Measurements from ENCODE around the gene ORAI2.
A peak's percentile ranks its signal among the peaks of the same experiment; 100 is the strongest.
"Not testable (repeated sequence)": the region's sequence is repeated elsewhere in the genome, so short reads cannot be mapped to it uniquely, and the experiment has no call there.

Gene ORAI2

GRCh38 chr7:102450242-102450641, 16.9 kb downstream of the ORAI2 start:
- DNase-seq (ENCODE audit: insufficient read length) (no peak), FAIRE-seq (peak; percentile 87)
- TF ChIP-seq TAF1 (IDR thresholded peaks at IDR 0.05; ENCODE audit: borderline replicate concordance, low read depth, low read length) (no peak), POLR2A (IDR thresholded peaks at IDR 0.05; ENCODE audit: low read depth, low read length) (0 out of 2 replicates have a peak, but pooled peaks have one; percentile 33), POLR2AphosphoS5 (IDR thresholded peaks at IDR 0.05; ENCODE audit: low read depth, low read length) (no peak)

- TF ChIP-seq TAF1 (IDR thresholded peaks at IDR 0.05; ENCODE audit: borderline replicate concordance, low read depth, low read length), result no peak
- TF ChIP-seq POLR2A (IDR thresholded peaks at IDR 0.05; ENCODE audit: low read depth, low read length), result peak; percentile 21; the same call in 1 of the 2 replicates
- DNase-seq (ENCODE audit: insufficient read length) (no peak), FAIRE-seq (no peak)
Observed at GRCh38 chr7:102451371-102452054, 18.1 kb downstream of the ORAI2 start.

GRCh38 chr7:102452451-102452850, 19.1 kb downstream of the ORAI2 start:
- DNase-seq (ENCODE audit: insufficient read length), result no peak
- no peak for TF ChIP-seq POLR2AphosphoS5 (IDR thresholded peaks at IDR 0.05; ENCODE audit: low read depth, low read length)
- TF ChIP-seq POLR2A (IDR thresholded peaks at IDR 0.05; ENCODE audit: low read depth, low read length), result no peak
- TF ChIP-seq TAF1 (IDR thresholded peaks at IDR 0.05; ENCODE audit: borderline replicate concordance, low read depth, low read length), result no peak
- no peak for FAIRE-seq

GRCh38 chr7:102453319-102453718, 19.9 kb downstream of the ORAI2 start:
- TF ChIP-seq TAF1 (IDR thresholded peaks at IDR 0.05; ENCODE audit: borderline replicate concordance, low read depth, low read length) (no peak), POLR2AphosphoS5 (IDR thresholded peaks at IDR 0.05; ENCODE audit: low read depth, low read length) (no peak), POLR2A (IDR thresholded peaks at IDR 0.05; ENCODE audit: low read depth, low read length) (no peak)
- DNase-seq (ENCODE audit: insufficient read length), result no peak
- FAIRE-seq, result no peak

- DNase-seq (ENCODE audit: insufficient read length) (no peak), FAIRE-seq (no peak)
- TF ChIP-seq POLR2AphosphoS5 (IDR thresholded peaks at IDR 0.05; ENCODE audit: low read depth, low read length) (no peak), POLR2A (IDR thresholded peaks at IDR 0.05; ENCODE audit: low read depth, low read length) (no peak), TAF1 (IDR thresholded peaks at IDR 0.05; ENCODE audit: borderline replicate concordance, low read depth, low read length) (no peak)
Observed at GRCh38 chr7:102454468-102454867, 21.1 kb downstream of the ORAI2 start.

- FAIRE-seq; DNase-seq (ENCODE audit: insufficient read length): not testable (repeated sequence)
Observed at GRCh38 chr7:102454932-102455331, 21.6 kb downstream of the ORAI2 start.

- DNase-seq (ENCODE audit: insufficient read length) (no peak), FAIRE-seq (no peak)
- no peak for TF ChIP-seq TAF1 (IDR thresholded peaks at IDR 0.05; ENCODE audit: borderline replicate concordance, low read depth, low read length)
- no peak for TF ChIP-seq POLR2A (IDR thresholded peaks at IDR 0.05; ENCODE audit: low read depth, low read length)
- no peak for TF ChIP-seq POLR2AphosphoS5 (IDR thresholded peaks at IDR 0.05; ENCODE audit: low read depth, low read length)
Observed at GRCh38 chr7:102455596-102455995, 22.2 kb downstream of the ORAI2 start.

GRCh38 chr7:102456327-102456726, 23.0 kb downstream of the ORAI2 start:
- DNase-seq (ENCODE audit: insufficient read length), result no peak
- TF ChIP-seq POLR2AphosphoS5 (IDR thresholded peaks at IDR 0.05; ENCODE audit: low read depth, low read length) (no peak), POLR2A (IDR thresholded peaks at IDR 0.05; ENCODE audit: low read depth, low read length) (no peak), TAF1 (IDR thresholded peaks at IDR 0.05; ENCODE audit: borderline replicate concordance, low read depth, low read length) (no peak)
- no peak for FAIRE-seq

- FAIRE-seq (no peak), DNase-seq (ENCODE audit: insufficient read length) (no peak)
- TF ChIP-seq TAF1 (IDR thresholded peaks at IDR 0.05; ENCODE audit: borderline replicate concordance, low read depth, low read length) (no peak), POLR2A (IDR thresholded peaks at IDR 0.05; ENCODE audit: low read depth, low read length) (no peak)
Observed at GRCh38 chr7:102457352-102457924, 24.1 kb downstream of the ORAI2 start.

GRCh38 chr7:102459221-102459844, 26.0 kb downstream of the ORAI2 start:
- TF ChIP-seq POLR2AphosphoS5 (IDR thresholded peaks at IDR 0.05; ENCODE audit: low read depth, low read length) (no peak), POLR2A (IDR thresholded peaks at IDR 0.05; ENCODE audit: low read depth, low read length) (no peak), TAF1 (IDR thresholded peaks at IDR 0.05; ENCODE audit: borderline replicate concordance, low read depth, low read length) (no peak)
- DNase-seq (ENCODE audit: insufficient read length) (no peak), FAIRE-seq (no peak)

GRCh38 chr7:102460467-102460866, 27.1 kb downstream of the ORAI2 start:
- no peak for FAIRE-seq
- TF ChIP-seq POLR2A (IDR thresholded peaks at IDR 0.05; ENCODE audit: low read depth, low read length), result no peak
- TF ChIP-seq POLR2AphosphoS5 (IDR thresholded peaks at IDR 0.05; ENCODE audit: low read depth, low read length), result no peak
- no peak for TF ChIP-seq TAF1 (IDR thresholded peaks at IDR 0.05; ENCODE audit: borderline replicate concordance, low read depth, low read length)

More at GRCh38 chr7:102460467-102460866, 27.1 kb downstream of the ORAI2 start:
- DNase-seq (ENCODE audit: insufficient read length), result no peak
